ENCODE measurements around the gene STAB1.
"Not testable (repeated sequence)": the region's sequence is repeated elsewhere in the genome, so short reads cannot be mapped to it uniquely, and the experiment has no call there.

STAB1 gene

DNA sequence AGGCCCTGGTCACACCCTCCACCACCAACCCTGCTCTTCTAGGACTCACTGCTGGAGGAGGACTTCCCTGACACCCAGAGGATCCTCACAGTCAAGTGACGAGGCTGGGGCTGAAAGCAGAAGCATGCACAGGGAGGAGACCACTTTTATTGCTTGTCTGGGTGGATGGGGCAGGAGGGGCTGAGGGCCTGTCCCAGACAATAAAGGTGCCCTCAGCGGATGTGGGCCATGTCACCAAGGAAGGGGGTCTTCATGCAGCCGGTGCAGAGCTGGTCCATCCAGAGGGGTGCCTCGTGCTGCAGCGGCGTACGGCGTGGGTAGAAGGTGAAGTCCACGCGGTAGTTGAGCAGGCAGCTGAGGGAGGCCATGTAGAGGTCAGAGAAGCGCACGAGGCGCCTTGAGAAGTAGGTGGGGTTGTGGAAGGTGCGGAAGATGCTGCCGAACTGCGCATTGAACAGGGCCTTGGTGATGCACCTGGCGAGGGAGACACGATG lies 29.2 kb downstream of the STAB1 start:
- H3K27me3 ChIP-seq (ENCODE audit: insufficient read depth, poor library complexity, severe bottlenecking), result no peaks in the 10 kb centered on the region
- no peak overlapping the region for H3K27ac ChIP-seq (replicated peaks)
- TF ChIP-seq POLR2AphosphoS5 (IDR thresholded peaks at IDR 0.05; ENCODE audit: low read depth), result no peak
- no peak for TF ChIP-seq SPI1 (IDR thresholded peaks at IDR 0.05; ENCODE audit: borderline replicate concordance, low read depth)
- TF ChIP-seq GABPA (IDR thresholded peaks at IDR 0.05; ENCODE audit: low read depth), result no peak
- TF ChIP-seq, protein P1, sequence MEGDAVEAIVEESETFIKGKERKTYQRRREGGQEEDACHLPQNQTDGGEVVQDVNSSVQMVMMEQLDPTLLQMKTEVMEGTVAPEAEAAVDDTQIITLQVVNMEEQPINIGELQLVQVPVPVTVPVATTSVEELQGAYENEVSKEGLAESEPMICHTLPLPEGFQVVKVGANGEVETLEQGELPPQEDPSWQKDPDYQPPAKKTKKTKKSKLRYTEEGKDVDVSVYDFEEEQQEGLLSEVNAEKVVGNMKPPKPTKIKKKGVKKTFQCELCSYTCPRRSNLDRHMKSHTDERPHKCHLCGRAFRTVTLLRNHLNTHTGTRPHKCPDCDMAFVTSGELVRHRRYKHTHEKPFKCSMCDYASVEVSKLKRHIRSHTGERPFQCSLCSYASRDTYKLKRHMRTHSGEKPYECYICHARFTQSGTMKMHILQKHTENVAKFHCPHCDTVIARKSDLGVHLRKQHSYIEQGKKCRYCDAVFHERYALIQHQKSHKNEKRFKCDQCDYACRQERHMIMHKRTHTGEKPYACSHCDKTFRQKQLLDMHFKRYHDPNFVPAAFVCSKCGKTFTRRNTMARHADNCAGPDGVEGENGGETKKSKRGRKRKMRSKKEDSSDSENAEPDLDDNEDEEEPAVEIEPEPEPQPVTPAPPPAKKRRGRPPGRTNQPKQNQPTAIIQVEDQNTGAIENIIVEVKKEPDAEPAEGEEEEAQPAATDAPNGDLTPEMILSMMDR (IDR thresholded peaks at IDR 0.05; ENCODE audit: insufficient read depth, low read length), result no peak
- TF ChIP-seq, protein P2, sequence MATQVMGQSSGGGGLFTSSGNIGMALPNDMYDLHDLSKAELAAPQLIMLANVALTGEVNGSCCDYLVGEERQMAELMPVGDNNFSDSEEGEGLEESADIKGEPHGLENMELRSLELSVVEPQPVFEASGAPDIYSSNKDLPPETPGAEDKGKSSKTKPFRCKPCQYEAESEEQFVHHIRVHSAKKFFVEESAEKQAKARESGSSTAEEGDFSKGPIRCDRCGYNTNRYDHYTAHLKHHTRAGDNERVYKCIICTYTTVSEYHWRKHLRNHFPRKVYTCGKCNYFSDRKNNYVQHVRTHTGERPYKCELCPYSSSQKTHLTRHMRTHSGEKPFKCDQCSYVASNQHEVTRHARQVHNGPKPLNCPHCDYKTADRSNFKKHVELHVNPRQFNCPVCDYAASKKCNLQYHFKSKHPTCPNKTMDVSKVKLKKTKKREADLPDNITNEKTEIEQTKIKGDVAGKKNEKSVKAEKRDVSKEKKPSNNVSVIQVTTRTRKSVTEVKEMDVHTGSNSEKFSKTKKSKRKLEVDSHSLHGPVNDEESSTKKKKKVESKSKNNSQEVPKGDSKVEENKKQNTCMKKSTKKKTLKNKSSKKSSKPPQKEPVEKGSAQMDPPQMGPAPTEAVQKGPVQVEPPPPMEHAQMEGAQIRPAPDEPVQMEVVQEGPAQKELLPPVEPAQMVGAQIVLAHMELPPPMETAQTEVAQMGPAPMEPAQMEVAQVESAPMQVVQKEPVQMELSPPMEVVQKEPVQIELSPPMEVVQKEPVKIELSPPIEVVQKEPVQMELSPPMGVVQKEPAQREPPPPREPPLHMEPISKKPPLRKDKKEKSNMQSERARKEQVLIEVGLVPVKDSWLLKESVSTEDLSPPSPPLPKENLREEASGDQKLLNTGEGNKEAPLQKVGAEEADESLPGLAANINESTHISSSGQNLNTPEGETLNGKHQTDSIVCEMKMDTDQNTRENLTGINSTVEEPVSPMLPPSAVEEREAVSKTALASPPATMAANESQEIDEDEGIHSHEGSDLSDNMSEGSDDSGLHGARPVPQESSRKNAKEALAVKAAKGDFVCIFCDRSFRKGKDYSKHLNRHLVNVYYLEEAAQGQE (IDR thresholded peaks at IDR 0.05; ENCODE audit: insufficient replicate concordance, low read depth), result no peak
- no peak for DNase-seq (ENCODE audit: low read depth in 1 of 2, low spot score in 1 of 2)
- no peak overlapping the region for H3K4me3 ChIP-seq (replicated peaks; ENCODE audit: insufficient read depth, low read length)

DNA sequence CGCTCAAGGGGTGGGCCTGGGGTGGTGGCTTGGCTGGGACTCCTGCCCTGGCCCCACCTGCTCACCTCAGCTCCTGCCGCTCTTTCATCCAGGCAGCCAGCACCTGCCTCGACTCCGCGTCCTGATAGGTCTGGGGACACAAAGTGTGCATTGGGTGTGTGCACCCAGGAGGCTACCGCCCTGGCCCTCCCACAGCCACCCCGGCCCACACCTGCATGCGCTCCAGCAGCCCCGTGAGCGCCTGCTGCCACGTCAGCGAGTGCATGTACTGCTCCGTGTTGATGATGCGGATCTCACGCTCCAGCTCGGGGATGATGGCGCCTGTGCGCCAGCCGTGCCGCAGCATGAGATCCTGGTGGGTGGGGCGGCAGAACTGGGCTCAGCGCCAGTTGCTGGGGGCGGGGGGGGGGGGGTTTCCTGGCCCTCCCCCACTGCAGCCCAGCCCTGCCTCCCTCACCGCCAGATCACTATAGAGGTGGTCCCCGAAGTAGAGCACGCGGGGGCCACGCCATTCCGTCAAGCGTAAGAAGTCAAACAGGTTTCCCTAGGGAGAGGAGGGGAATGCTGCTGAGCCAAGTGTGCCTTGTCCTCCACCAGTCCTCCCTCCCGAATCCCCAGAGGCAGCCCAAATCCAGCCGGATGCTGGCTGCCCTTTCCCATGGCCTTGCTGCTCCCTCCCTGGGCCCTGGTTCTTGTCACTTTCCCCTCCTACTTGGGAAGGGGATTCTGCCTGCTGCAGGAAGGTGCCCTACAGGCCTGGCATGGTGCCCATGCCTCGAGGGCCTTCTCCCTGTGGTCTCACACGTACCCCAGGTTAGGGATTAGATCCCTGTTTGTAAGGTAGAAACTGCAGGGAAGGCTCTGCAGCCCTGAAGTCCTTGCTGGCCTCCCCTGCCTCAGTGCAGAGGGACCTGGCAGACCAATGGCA lies 29.9 kb downstream of the STAB1 start:
- DNase-seq (ENCODE audit: low read depth in 1 of 2, low spot score in 1 of 2), result no peak
- no peak overlapping the region for H3K4me3 ChIP-seq (replicated peaks; ENCODE audit: insufficient read depth, low read length)
- no peak overlapping the region for H3K27ac ChIP-seq (replicated peaks)
- TF ChIP-seq, protein P1 (IDR thresholded peaks at IDR 0.05; ENCODE audit: insufficient read depth, low read length), result no peak
- TF ChIP-seq, protein P2 (IDR thresholded peaks at IDR 0.05; ENCODE audit: insufficient replicate concordance, low read depth), result no peak
- TF ChIP-seq POLR2AphosphoS5 (IDR thresholded peaks at IDR 0.05; ENCODE audit: low read depth), result no peak
- no peak for TF ChIP-seq GABPA (IDR thresholded peaks at IDR 0.05; ENCODE audit: low read depth)
- TF ChIP-seq SPI1 (IDR thresholded peaks at IDR 0.05; ENCODE audit: borderline replicate concordance, low read depth), result no peak
- no peaks in the 10 kb centered on the region for H3K27me3 ChIP-seq (ENCODE audit: insufficient read depth, poor library complexity, severe bottlenecking)

DNA sequence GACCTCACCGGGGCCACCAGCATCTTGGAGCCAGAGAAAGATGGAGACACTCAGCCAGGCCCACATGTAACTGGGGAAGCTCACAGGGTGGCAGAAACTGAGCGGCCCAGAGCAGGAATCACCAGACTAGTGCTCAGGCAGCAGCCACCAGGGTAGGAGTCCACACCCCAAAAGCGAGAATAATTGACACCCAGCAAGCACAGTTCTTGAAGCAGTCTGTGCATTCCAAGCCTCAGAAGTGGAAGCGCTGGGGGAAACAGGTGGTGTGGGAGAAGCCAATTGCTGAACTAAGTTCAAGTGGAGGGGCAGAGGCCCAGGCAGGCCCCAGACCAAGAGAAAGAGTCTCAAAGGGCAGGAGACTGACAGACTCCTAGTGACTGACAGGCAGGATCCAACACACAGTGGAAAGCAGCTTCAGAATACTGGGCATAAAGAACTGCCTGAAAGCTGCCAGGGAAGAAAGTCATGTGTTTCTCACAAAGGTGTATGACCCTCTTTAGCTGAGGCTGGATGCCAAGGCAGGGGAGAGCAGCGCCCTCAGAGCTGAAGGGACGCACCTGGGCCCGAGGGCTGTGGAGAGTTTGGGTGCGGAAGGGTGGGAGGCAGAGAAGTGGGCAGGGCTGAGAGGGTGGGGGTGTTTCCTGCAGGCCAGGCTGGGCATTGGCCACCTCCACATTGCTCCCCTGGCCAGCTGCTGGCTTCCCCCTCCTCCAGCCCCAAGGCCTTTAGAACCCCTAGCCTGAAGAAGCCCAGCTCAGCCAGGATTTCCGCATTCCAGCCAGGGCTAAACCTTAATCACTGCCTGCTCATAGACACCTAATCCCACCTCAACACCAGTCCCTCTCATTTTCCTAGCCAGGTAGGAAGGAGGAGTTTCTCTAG lies 30.8 kb downstream of the STAB1 start:
- H3K27me3 ChIP-seq (ENCODE audit: insufficient read depth, poor library complexity, severe bottlenecking), result no peaks in the 10 kb centered on the region
- no peak for DNase-seq (ENCODE audit: low read depth in 1 of 2, low spot score in 1 of 2)
- H3K27ac ChIP-seq (replicated peaks), result no peak overlapping the region
- H3K4me3 ChIP-seq (replicated peaks; ENCODE audit: insufficient read depth, low read length), result no peak overlapping the region
- no peak for TF ChIP-seq GABPA (IDR thresholded peaks at IDR 0.05; ENCODE audit: low read depth)
- TF ChIP-seq POLR2AphosphoS5 (IDR thresholded peaks at IDR 0.05; ENCODE audit: low read depth), result no peak
- TF ChIP-seq, protein P2 (IDR thresholded peaks at IDR 0.05; ENCODE audit: insufficient replicate concordance, low read depth), result no peak
- TF ChIP-seq, protein P1 (IDR thresholded peaks at IDR 0.05; ENCODE audit: insufficient read depth, low read length), result no peak
- TF ChIP-seq SPI1 (IDR thresholded peaks at IDR 0.05; ENCODE audit: borderline replicate concordance, low read depth), result no peak

DNA sequence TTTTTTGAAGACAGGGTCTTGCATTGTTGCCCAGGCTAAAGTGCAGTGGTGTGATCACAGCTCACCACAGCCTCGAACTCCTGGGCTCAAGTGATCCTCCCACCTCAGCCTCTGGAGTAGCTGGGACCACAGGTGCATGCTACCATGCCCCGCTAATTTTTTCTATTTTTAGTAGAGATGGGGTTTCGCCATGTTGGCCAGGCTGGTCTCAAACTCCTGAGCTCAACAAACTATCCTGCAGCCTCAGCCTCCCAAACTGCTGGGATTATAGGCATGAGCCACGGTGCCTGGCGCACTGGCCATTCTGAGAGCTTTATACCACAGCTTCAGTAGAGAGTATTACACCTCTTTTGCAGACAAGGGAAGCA lies 31.5 kb downstream of the STAB1 start:
- H3K27ac ChIP-seq (replicated peaks); DNase-seq (ENCODE audit: low read depth in 1 of 2, low spot score in 1 of 2); H3K27me3 ChIP-seq (ENCODE audit: insufficient read depth, poor library complexity, severe bottlenecking); H3K4me3 ChIP-seq (replicated peaks; ENCODE audit: insufficient read depth, low read length): not testable (repeated sequence)

All from HL-60 (cell line).